Testis (tissue), 3 donors: Measurements from ENCODE around the gene RTBDN. TPM values are rescaled to one million over a fixed set of nuclear protein-coding genes. Genes with fewer than 3 reads are reported as not detected.
"Not testable (repeated sequence)": the region's sequence is repeated elsewhere in the genome, so short reads cannot be mapped to it uniquely, and the experiment has no call there.

ENCODE experiments used
- DNase-seq: peaks from one replicate; pipeline ENCODE4 v3.0.0-alpha.2; 2019
- H3K27ac ChIP-seq, 2 donors: fragments of 200-600 bp; sonication (generic); one replicate each; pipeline ENCODE4 v1.5.1; 2019
- H3K27me3 ChIP-seq: fragments of 200-600 bp; sonication (generic); one replicate; pipeline ENCODE4 v1.5.1; 2019
- H3K36me3 ChIP-seq: fragments of 200-600 bp; sonication (generic); one replicate; pipeline ENCODE4 v1.5.1; 2017; ENCODE audit warnings: low read depth; ENCODE audit errors: missing control alignments
- H3K4me1 ChIP-seq: fragments of 200-600 bp; sonication (generic); one replicate; pipeline ENCODE4 v1.5.1; 2019
- H3K4me3 ChIP-seq, 2 donors: fragments of 200-600 bp; sonication (generic); one replicate each; pipeline ENCODE4 v1.5.1; 2017 to 2019
- H3K9me3 ChIP-seq: fragments of 200-600 bp; sonication (generic); one replicate; pipeline ENCODE4 v1.5.1; 2017
- POLR2A ChIP-seq: fragments of 450-650 bp; IDR thresholded peaks from one replicate; pipeline ENCODE4 v1.6.1; 2017; ENCODE audit warnings: antibody characterized with exemption, mild to moderate bottlenecking, moderate library complexity
- WGBS, 2 donors: methylation state at CpG; one replicate each; pipeline ENCODE4 v1.1.5; 2018; 5-methylcytosine and 5-hydroxymethylcytosine counted together
- intact Hi-C: fragments of 100-400 bp; cut with DNase I; formaldehyde crosslinking; loops from one replicate; pipeline ENCODE4 v1.15.1; 2023; ENCODE audit warnings: low total_unique reads
- polyA plus RNA-seq: library from polyadenylated mRNA; stranded (reverse); fragments of 350-450 nt; fragmentation: Illumina TruSeq; extraction: RNeasy Lipid Tissue Mini Kit (QIAGEN cat#74804); gene quantifications from one replicate; pipeline ENCODE4 v1.2.3, GENCODE V29; 2014; ENCODE audit warnings: low read depth, low replicate concordance; ENCODE audit not compliant: insufficient read depth
- total RNA-seq, 2 donors: library from RNA; depleted of rRNA; stranded (reverse); fragments of >200 nt; gene quantifications; one replicate each; pipeline ENCODE4 v1.2.3, GENCODE V29; 2016
- TF ChIP-seq, protein P1 (sequence below), 3 experiments: fragments of 450-650 bp in 2 of 3; fragments of 200-600 bp in 1 of 3; sonication (generic) in 1 of 3; IDR thresholded peaks; one replicate each; pipeline ENCODE4 v1.5.1; 2016 to 2019; ENCODE audit warnings: antibody characterized with exemption in 3 of 3, mild to moderate bottlenecking in 2 of 3, moderate library complexity in 1 of 3

RTBDN gene
- total and polyA plus RNA-seq, 3 donors from 2014 or later: 3.7 to 5.1 (median 3.8) TPM

DNA sequence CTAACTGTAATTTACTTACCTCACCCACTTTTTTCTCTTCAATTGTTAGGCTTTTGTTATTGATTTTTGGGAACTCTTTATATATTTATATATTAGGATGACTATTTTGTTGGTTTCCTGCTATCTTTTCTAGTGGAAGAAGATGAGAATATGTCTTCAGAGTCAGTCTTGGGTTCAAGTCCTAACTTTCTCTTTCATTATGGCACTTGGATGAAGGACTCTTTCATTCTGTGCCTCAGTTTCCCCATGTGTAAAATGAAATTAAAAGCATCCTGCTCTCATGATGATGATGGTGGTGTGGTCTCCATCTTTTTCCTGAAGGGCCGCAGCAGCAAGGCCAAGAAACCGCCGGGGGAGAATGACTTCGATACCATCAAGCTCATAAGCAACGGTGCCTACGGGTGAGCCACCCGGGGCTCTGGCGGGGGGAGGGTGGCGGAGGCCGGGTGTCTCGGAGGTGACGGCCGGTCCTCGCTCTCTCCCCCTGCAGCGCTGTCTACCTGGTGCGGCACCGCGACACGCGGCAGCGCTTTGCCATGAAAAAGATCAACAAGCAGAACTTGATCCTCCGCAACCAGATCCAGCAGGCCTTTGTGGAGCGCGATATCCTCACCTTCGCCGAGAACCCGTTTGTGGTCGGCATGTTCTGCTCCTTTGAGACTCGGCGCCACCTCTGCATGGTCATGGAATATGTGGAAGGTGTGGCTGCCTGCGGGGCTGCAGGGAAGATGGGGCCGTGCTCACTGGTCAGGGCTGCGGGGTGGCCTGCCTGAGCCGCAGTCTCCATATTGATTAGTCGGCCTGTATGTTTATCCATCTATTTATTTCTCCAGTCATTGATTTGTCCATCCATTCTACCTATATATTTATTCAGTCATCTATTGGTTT is 23.9 kb upstream of the RTBDN start:
- Histone ChIP-seq H3K36me3 (no peaks in the 10 kb centered on the region), H3K27me3 (no peaks in the 10 kb centered on the region), H3K9me3 (no peaks in the 10 kb centered on the region), H3K4me1 (no peaks in the 10 kb centered on the region), H3K4me3 (no peak overlapping the region), H3K27ac (no peak overlapping the region)
- 63 to 77% methylated on average over 24 to 35 of the region's 35 CpGs for WGBS, 2 donors
- intact Hi-C loops: no loop called here
- DNase-seq: no peak
- no peak for TF ChIP-seq POLR2A
- TF ChIP-seq, protein P1, sequence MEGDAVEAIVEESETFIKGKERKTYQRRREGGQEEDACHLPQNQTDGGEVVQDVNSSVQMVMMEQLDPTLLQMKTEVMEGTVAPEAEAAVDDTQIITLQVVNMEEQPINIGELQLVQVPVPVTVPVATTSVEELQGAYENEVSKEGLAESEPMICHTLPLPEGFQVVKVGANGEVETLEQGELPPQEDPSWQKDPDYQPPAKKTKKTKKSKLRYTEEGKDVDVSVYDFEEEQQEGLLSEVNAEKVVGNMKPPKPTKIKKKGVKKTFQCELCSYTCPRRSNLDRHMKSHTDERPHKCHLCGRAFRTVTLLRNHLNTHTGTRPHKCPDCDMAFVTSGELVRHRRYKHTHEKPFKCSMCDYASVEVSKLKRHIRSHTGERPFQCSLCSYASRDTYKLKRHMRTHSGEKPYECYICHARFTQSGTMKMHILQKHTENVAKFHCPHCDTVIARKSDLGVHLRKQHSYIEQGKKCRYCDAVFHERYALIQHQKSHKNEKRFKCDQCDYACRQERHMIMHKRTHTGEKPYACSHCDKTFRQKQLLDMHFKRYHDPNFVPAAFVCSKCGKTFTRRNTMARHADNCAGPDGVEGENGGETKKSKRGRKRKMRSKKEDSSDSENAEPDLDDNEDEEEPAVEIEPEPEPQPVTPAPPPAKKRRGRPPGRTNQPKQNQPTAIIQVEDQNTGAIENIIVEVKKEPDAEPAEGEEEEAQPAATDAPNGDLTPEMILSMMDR (IDR thresholded peaks at IDR 0.05): no peak

GRCh38 chr19:12856653-12857052 is 22.3 kb upstream of the RTBDN start:
- DNase-seq: no peak
- H3K27ac ChIP-seq: no peak overlapping the region
- WGBS, 2 donors: 82 to 83% methylated on average over 1 of the region's 1 CpG
- intact Hi-C loops: no loop called here
- no peaks in the 10 kb centered on the region for H3K9me3 ChIP-seq
- TF ChIP-seq, protein P1 (IDR thresholded peaks at IDR 0.05): no peak
- no peak for TF ChIP-seq POLR2A
- H3K4me1 ChIP-seq: no peaks in the 10 kb centered on the region
- H3K27me3 ChIP-seq: no peaks in the 10 kb centered on the region
- H3K4me3 ChIP-seq: no peak overlapping the region
- no peaks in the 10 kb centered on the region for H3K36me3 ChIP-seq

GRCh38 chr19:12847159-12848139 is 13.1 kb upstream of the RTBDN start:
- Histone ChIP-seq H3K4me1 (peaks cover 8% of the 10 kb centered on the region), H3K27me3 (no peaks in the 10 kb centered on the region), H3K9me3 (no peaks in the 10 kb centered on the region), H3K27ac (no peak overlapping the region), H3K36me3 (no peaks in the 10 kb centered on the region), H3K4me3 (peak overlapping the region in 1 of 2 donors; percentile 18)
- intact Hi-C loops: loop anchor here (10.0 kb wide), 1 partner anchor 73 kb away; the partner anchor contains the start of gene HOOK2
- WGBS, 2 donors: 10 to 23% methylated on average over 7 to 63 of the region's 69 CpGs
- DNase-seq: peak; percentile 90
- TF ChIP-seq, protein P1 (IDR thresholded peaks at IDR 0.05): peak; percentile 97 to 98 (median 97)
- TF ChIP-seq POLR2A: no peak

DNA sequence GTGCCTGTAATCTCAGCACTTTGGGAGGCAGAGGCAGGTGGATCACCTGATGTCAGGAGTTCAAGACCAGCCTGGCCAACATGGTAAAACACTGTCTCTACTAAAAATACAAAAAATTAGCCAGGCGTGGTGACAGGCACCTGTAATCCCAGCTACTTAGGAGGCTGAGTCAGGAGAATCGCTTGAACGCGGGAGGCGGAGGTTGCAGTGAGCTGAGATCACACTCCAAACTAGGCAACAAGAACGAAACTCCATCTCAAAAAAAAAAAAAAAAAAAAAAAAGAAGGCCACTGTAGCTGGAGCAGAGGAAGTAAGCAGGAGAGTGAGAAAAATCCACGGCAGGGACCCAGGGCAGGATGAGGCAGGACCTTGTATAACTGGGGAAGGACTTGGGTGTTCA is 12.2 kb upstream of the RTBDN start:
- not testable (repeated sequence) for H3K27me3 ChIP-seq, H3K4me3 ChIP-seq, H3K36me3 ChIP-seq, DNase-seq, H3K9me3 ChIP-seq, H3K4me1 ChIP-seq, H3K27ac ChIP-seq
- intact Hi-C loops: loop anchor here (10.0 kb wide), 1 partner anchor 72 kb away; the partner anchor contains the start of gene HOOK2
- WGBS, 2 donors: 79 to 92% methylated on average over 7 of the region's 7 CpGs
